GM19193 (cell line): ENCODE data around the gene GSS.

ENCODE experiments used
- POLR2A ChIP-seq: IDR thresholded peaks from 4 replicates; pipeline ENCODE4 v1.6.1; 2011; ENCODE audit not compliant: insufficient read depth, insufficient read length; ENCODE audit errors: extremely low read depth

GSS gene

DNA sequence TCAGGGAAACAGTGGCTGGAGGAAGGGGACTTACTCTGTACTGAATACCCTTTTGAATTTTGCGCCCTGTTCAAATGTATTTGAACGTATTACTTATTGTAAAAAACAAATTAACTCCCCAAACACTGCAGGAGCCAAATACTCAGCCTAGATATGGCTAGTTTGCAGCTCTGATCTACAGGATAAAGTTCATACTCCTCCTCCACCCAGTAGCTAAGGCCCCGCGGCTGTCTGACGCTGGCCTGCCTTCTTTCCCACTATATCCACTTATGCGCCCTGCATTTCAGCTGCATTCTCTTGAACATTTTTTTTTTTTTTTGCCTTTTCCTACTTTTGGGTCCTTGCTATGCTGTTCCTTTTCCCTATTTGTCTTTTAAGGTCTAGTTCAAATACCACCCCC, 6.5 kb downstream of the GSS start:
- TF ChIP-seq POLR2A, result no peak

DNA sequence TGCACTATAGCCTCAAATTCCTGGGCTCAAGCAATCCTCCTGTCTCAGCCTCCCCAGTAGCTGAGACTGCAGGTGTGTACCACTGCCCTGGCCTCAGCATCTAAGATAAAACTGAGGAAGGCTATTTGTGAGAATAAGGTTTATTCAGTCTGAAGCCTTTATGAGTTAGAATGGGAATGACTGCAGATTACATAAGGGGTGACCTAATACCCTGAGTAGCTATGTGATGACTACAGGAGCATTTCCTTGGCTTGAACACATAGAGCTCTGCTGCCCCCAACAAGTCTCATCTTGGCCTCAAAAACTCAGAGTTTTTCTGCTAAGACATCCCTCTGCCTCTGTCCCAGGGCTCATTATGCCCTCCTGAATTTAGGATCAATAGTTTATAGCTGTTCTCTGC, 7.6 kb downstream of the GSS start:
- no peak for TF ChIP-seq POLR2A

DNA sequence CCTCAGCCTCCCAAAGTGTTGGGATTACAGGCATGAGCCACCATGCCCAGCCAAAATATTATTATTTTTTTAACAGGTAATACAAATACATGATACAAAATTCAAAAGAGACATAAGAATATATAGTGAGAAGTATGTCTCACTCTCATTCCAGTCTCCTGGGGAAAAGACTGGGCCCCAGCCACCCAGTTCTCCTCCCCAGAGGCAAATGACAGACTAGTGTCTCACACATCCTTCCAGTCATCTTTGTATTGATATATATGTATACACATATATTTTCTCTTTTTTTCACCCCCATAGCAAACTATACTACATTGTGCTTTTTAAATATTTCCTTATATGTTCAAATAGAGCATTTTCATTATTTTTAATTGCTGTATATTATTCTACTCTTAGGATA, 8.3 kb downstream of the GSS start:
- no peak for TF ChIP-seq POLR2A

DNA sequence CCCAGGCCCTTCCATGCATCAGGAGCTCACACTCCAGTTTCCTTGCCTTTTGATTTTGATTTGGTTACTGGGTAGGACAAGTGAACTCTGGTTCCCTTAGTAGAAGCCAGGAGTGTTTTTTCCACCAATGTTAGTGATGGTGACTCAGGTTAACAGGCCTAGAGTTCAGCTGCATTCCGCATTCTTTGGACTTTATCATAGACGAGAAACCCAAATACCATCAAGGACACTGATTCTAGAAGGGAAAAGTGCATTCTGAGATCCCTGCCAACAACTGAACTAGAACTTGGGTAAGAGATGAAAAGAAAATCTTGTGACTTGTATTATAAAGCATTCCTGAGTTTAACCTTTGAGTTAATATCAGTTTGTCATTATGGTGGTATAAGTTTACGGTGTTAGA, 8.9 kb downstream of the GSS start:
- no peak for TF ChIP-seq POLR2A

DNA sequence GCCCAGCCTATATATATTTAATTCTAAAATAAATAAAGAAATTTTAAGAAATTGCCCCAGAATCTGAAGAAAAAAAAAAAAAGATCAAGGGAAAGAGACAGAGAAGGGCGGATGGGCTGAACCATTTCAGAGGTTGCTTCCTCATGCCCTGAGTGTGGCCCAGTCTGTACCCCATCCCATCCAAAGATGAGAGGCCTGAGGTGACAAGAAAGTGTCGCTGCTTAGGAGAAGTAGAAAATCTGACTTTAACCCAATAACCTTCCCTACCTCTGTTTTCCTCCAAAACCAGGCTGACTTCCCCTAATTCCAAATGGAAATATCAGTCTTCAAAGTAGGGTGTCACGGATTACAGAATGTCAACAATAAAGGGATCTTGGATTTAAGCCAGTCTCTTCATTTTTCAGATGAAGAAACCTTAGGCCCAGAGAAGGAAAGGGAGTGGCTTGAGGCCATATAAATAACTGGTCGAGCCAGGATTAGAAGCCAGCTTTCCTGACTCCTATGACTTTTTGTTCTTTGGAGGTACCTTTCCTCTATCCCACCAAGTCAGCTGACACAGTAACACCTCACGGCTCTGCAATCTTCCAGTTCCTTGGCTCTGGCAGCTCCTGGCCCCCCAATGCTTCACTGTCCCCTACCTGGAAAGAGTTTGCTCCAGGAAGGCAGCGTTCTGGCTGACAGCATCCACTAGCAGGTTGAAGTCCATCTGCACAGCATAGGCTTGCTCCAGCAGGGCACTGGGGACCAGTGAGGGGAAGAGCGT, 10.1 kb downstream of the GSS start:
- no peak for TF ChIP-seq POLR2A

DNA sequence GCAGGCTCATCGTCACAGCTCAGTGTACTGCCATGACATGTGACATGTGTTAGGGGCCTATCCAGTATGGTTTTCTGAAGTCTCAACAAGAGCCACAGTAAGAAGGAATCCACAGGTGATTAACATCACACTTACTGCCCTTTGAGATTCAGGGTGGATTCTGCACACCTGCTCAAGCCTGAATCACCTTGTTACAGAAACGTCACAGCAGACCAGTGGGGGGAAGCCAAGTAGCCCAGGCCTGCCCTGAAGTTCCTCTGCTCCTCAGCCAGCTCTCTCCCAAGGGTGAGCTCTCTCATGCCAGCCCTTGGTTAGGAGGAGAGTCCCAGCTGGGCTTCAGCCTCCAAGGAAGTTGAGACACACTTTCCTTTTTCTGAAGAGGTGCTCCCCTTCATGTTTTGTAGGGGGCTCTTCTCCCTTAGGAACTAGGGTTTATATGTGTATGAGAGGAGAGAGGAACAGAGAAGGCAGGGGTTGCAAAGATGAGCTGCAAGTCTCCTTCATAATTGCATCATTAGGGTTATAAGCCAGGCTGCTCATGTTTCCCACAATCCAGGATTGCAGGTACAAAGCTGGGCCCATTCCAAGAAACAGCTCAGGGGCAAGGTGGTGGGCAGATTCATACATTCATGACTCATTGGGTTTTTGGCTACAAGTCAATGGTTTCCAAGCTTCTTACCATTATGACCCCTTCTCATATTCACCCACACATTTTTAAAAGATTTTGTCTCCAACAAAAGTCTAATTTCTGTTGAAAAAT, 11.6 kb downstream of the GSS start:
- no peak for TF ChIP-seq POLR2A

DNA sequence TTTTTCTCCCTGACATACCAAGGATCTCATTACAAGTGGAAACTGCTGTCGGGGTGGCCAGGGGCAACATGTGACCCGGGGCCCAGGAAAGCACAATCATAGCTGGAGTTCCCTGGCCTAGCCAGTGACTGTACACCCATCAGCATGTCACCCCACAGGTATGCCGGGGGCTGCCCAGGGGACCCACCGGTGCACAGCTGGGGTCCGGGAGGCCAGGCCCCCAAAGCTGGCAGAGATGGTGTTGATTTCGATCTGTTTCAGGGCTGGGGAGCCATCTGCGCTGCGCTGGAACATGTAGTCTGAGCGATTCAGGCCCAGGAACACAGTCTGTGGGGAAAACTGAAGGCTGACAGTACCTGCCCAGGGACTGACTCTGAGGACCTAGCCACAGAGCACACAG, 13.3 kb downstream of the GSS start:
- no peak for TF ChIP-seq POLR2A

DNA sequence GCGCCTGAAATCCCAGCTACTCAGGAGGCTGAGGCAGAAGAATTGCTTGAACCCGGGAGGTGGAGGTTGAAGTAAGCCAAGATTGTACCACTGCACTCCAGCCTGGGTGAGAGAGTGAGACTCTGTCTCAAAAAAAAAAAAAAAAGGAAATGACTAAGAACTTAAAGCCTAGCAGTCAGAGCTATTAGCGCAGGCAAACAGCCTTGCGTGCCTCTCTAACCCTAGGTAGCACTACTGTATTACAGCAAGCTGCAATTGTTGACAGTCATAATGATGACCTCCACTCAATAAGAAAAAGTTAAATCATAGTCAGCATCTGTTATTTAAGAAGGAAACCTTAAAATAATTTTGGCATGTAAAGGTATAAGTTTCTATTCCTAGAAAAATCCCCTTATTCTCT, 14.4 kb downstream of the GSS start:
- TF ChIP-seq POLR2A, result no peak

DNA sequence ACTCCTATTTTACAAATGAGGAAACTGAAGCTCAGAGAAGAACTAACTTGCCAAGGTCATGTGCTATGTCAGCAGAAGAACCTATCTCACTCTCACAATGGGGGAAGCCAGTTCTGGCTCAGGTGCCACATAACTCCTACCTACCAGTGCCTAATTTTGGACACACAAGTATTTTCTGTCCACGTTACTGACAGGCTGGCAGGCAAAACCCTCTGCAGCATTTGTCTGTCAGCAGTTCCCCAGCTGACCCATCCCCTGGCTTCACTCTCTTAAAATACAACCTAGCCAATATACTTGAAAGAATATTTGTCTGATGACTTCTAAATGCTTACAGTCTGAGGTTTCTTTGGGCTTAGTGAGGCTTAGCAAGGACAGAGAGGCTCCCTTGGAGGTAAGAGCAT, 15.5 kb downstream of the GSS start:
- TF ChIP-seq POLR2A, result no peak

DNA sequence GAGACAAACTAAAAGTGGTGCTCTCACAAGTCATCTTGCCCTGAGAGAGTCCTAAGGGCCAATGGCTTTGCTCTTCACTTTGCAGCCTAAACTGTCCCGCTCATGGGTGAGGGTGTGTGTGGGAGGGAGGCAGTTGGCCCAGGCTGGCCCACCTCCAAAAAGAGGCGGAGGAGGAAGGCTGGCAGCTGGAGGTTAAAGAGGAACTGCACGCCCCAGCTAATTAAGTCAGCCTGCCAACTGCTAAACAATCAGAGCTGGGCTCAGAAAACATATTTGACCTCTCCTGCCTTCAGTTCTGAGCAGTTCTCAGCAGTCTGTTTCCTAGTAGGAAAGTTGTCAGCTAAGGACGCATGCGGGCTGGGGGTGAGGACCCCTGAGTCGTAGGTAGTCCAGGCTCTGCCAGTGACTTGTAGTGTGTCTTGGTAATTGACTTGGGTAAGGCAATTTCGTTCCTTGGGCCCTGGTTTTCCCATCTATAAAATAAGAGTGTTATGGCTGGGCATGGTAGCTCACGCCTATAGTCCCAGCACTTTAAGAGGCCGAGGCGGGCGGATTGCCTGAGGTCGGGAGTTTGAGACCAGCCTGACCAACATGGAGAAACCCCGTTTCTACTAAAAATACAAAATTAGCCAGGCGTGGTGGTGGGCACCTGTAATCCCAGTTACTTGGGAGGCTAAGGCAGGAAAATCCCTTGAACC, 17.0 kb downstream of the GSS start:
- TF ChIP-seq POLR2A, result no peak

DNA sequence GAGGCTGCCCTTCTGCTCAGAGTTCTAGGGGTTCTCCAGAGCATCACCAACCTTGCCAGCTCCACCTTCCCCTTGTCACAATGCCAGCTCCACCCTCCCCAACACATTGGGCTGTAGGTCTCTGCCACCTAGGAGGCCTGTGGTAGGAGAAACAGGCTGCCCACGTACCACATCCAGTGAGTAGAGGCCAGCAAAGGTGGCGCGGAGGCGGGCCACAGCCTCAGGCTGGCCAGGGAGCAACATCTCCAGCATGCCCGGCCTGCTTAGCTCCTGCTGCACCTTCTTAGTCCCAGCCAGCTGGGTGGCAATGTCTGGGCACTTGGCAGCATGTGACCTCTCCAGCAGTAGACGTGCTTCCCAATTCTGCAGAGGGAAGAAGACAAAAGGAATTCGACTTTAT, 23.8 kb downstream of the GSS start:
- no peak for TF ChIP-seq POLR2A

DNA sequence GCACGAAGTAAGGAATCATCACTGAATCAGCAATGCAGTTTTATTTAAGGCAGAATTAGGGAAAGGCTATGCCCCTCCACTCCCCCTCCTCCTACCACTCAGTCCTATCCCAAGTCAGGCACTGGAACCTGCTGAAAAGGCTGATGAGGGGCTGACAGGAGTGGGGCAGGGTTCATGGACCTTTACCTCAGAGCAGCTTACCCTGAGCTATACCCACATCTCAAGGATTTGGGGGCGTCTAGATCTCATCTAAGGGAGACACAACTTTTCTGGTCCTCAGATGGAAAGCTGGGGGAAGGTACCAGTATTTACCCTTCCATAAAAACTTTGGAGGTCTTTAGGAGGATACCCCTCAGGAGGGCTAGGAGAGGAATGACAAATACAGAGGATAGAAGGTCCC, 27.2 kb downstream of the GSS start:
- no peak for TF ChIP-seq POLR2A

DNA sequence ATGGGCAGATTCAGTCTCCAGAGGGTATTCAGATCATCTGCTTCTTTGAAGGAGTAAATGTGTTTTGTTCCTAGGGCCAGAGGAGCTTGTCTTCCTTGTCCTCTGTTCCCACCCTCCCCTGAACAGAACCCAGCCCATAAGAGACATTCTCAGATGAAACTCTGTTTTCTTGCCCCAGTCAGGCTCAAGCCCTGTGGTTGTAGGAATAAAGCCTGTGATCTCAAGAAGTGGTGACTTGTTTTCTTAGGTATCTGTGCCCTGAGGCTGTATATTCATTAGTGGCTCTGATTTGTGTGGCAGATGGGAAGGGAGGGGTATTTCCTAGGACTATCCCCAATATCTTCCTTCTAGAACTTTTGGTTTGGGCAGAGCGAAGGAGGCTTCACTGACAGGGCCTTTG, 27.9 kb downstream of the GSS start:
- no peak for TF ChIP-seq POLR2A

DNA sequence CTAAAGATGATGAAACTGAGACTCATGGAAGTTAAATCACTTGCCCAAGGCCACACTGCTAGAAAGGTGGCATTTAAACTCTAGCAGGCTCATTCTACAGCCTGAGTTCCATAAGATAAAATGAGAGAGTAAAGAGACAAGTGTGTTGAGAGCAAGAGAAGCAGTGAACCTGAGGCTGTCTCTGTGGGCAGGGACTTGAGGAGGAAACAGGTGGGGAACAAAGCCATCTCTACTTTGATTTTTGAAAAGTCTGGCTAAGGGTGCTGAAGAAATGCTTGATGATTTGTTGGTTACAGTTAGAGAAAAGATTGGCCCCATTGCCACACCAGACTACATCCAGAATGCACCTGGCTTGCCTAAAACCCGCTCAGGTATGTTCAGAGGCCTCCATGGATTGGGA, 29.0 kb downstream of the GSS start:
- TF ChIP-seq POLR2A, result no peak

DNA sequence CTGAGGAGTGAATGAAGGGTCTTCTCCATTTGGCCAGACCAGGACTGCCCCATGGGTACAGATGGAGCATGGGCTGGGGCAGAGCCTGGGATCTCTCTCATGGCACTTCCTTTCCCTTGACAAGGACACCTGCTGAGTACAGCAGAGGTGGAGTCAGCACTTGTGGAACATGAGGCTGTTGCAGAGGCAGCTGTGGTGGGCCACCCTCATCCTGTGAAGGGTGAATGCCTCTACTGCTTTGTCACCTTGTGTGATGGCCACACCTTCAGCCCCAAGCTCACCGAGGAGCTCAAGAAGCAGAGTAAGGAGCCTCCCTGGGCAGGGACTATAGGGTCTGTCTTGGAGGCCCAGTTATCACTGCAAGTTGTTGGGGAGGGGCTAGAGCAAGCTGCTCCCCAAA, 29.6 kb downstream of the GSS start:
- no peak for TF ChIP-seq POLR2A

DNA sequence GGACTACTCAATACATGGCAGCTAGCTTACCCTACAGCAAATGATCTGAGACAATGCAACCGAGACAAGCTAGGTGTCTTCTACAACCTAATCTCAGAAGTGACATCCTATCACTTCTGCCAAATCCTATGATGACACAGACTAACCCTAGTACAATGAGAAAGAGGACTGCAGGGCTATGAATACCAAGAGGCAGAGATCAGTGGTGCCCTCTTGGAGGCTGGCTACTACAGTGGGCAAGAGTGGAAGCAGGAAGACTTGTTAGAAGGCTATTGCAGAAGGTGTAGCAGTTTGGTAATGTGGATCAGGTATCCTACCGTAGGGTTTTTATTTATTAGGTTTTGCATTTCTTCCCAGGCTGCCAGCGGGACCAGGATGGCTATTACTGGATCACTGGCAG, 30.3 kb downstream of the GSS start:
- TF ChIP-seq POLR2A, result no peak
